A673 (cell line): ENCODE measurements around the gene UBE2E3.

Source experiments
- CTCF ChIP-seq: fragments of 300-800, 200-600 bp; sonication (generic); conservative IDR thresholded peaks from 2 replicates; pipeline ENCODE4 v1.5.1; 2017; ENCODE audit warnings: low read depth, mild to moderate bottlenecking, antibody characterized with exemption, low read length, moderate library complexity, mixed read lengths
- EZH2 ChIP-seq: fragments of 200-600 bp; sonication (generic); IDR thresholded peaks from 2 replicates; pipeline ENCODE4 v1.6.1; 2017; ENCODE audit warnings: borderline replicate concordance, low read depth, mild to moderate bottlenecking, mixed read lengths, antibody characterized with exemption, low read length; ENCODE audit not compliant: poor library complexity, severe bottlenecking

GRCh38 chr2:181007086-181007837 is 26.9 kb downstream of the UBE2E3 start:
- TF ChIP-seq CTCF, result no peak
- TF ChIP-seq EZH2, result no peak
